Lower leg skin (tissue), 4 donors: ENCODE results near the gene ZNF480. TPM values are rescaled to one million over a fixed set of nuclear protein-coding genes. Genes with fewer than 3 reads are reported as not detected.
A peak's percentile ranks its signal among the peaks of the same experiment; 100 is the strongest.
"Not testable (repeated sequence)": the region's sequence is repeated elsewhere in the genome, so short reads cannot be mapped to it uniquely, and the experiment has no call there.

ENCODE experiments used
- DNase-seq, 2 donors: peaks; one replicate each; pipeline ENCODE4 v3.0.0-alpha.2; 2019; ENCODE audit warnings: low spot score in 2 of 2
- H3K4me3 ChIP-seq: fragments of 200-600 bp; sonication (generic); 2 replicates; pipeline ENCODE4 v1.5.1; 2017; ENCODE audit warnings: mild to moderate bottlenecking, low read depth; ENCODE audit not compliant: poor library complexity, severe bottlenecking
- POLR2A ChIP-seq, 2 donors: fragments of 450-650 bp; IDR thresholded peaks; one replicate each; pipeline ENCODE4 v1.6.1; 2016 to 2017; ENCODE audit warnings: antibody characterized with exemption in 2 of 2, mild to moderate bottlenecking in 1 of 2, moderate library complexity in 1 of 2
- WGBS, 2 donors: methylation state at CpG; one replicate each; pipeline ENCODE4 v1.1.5; 2018; 5-methylcytosine and 5-hydroxymethylcytosine counted together
- intact Hi-C: fragments of 100-400 bp; cut with DNase I; formaldehyde crosslinking; loops from one replicate; pipeline ENCODE4 v1.15.0; 2023; ENCODE audit warnings: low total_unique reads
- total RNA-seq, 4 donors: library from RNA; depleted of rRNA; stranded (reverse); fragments of >200 nt; gene quantifications; one replicate each; pipeline ENCODE4 v1.1.0, GENCODE V29; 2016
- TF ChIP-seq, protein P1 (sequence below), 3 donors: fragments of 450-650 bp; IDR thresholded peaks; one replicate each; pipeline ENCODE4 v1.5.1; 2016; ENCODE audit warnings: antibody characterized with exemption in 3 of 3, mild to moderate bottlenecking in 3 of 3, moderate library complexity in 2 of 3

Gene ZNF480
- total RNA-seq, 4 donors from 2014 or later, result 2.8 to 6.2 (median 5.7) TPM

DNA sequence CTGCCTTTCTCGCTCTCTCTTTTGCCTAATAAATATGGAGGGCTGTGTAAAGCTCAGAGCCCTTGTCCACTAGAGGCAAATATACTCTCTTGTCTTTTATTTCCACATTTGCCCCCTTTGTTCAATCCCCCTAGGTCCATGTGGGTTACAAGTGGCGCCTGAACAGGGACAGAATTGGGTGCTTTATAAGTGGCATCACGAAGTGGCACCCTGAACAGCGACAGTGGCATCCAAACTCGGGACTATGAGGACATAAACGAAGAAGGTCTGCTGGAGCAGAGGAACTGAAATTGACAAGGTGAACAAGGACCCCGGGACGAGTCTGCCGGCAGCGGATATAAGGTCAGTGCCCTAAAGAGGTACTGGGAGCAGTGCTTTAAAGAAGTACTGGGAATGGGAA is 34.8 kb downstream of the ZNF480 start:
- WGBS, 2 donors, result 90 to 95% methylated on average over 10 of the region's 10 CpGs
- no peak for DNase-seq
- H3K4me3 ChIP-seq, result no peak overlapping the region
- intact Hi-C loops, result no loop called here
- TF ChIP-seq POLR2A (IDR thresholded peaks at IDR 0.05), result no peak
- TF ChIP-seq, protein P1, sequence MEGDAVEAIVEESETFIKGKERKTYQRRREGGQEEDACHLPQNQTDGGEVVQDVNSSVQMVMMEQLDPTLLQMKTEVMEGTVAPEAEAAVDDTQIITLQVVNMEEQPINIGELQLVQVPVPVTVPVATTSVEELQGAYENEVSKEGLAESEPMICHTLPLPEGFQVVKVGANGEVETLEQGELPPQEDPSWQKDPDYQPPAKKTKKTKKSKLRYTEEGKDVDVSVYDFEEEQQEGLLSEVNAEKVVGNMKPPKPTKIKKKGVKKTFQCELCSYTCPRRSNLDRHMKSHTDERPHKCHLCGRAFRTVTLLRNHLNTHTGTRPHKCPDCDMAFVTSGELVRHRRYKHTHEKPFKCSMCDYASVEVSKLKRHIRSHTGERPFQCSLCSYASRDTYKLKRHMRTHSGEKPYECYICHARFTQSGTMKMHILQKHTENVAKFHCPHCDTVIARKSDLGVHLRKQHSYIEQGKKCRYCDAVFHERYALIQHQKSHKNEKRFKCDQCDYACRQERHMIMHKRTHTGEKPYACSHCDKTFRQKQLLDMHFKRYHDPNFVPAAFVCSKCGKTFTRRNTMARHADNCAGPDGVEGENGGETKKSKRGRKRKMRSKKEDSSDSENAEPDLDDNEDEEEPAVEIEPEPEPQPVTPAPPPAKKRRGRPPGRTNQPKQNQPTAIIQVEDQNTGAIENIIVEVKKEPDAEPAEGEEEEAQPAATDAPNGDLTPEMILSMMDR (IDR thresholded peaks at IDR 0.05), result no peak

DNA sequence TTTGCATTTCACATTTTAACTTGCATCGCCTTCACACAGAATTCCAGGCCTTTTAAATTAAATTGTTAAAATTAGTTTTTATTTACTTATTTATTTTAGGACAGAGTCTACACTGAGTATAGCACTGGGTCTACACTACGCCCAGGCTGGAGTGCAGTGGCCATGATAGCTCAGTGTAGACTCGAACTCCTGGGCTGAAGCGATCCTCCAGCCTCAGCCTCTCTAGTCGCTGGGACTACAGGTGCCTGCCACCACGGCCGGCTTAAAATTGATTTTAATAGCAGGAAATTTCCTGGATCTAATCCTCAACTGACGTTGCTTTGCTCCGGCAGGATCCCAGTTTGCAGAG is 38.8 kb downstream of the ZNF480 start:
- peak overlapping the region; percentile 46 for H3K4me3 ChIP-seq
- TF ChIP-seq POLR2A (IDR thresholded peaks at IDR 0.05), result no peak
- TF ChIP-seq, protein P1 (IDR thresholded peaks at IDR 0.05), result no peak
- 48 to 59% methylated on average over 9 of the region's 9 CpGs for whole genome bisulfite sequencing, 2 donors
- intact Hi-C loops, result no loop called here
- DNase-seq, result no peak

DNA sequence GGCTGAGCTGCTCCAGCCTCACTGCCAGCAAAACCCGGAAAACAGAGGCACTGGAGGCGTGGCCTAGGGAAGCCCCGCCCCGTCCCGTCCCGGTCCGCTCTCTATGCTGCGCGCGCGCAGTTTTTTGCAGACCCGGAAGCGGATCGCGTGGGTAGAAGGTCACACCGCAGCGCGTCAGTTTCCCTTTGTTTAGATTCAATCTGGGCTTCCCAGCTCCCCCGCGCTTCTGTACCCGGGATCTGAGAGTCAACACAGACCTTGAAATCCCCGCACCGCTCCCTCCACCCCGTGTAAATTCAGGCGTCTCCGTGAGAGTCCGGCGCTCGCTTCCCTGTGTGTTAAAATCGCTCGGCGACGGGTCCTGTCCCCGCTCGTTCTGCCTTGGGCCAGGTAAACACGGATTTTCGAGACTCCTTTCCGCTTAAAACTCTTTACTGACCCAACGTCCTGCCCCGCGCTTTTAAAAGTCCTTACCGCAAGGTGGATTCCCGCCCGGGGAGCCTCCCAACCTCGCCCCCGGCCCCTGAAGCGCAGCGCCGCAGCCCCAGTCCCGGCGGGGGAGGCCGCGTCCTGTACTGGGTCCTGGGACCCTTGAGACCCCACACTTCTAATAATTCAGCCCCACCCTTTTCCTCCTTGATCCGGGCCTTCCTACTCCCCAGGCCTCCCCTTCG is 39.3 kb downstream of the ZNF480 start, which contains the start of gene ZNF610:
Gene ZNF610, plus strand, starts transcription at position 127 of the 674 bp plus-strand sequence. CDS start 12,930 bp downstream, outside the sequence.
- 1 to 2% methylated on average over 53 to 55 of the region's 55 CpGs for WGBS, 2 donors

DNA sequence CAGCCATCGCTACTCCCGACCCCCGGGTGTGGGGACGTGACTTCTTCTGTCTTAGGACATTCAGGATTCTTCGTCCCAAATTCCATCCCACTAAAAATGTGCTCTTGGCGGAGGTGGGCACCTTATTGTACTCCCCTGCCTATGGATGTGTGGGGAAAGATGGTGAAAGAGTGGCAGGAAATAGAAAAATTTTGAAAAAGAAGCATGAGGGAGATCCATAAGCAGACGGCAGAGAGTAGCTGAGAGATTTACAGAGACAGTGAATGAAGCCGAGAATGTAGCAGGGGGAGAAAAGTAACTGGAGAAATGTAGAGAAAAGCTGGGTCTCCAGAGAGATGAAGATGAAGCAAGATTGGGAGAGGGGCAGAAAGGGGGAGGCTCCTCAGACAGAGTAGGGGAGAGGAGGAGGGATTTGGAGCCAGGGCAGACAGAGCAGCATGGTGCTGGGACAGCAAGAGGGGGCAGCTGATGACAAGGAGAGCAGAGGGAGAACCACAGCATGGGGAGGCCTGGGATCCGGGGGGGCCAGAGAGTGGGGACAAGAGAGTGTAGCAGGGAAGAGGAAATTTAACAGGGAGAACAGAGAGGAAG is 39.9 kb downstream of the ZNF480 start:
- no peak for DNase-seq
- intact Hi-C loops, result no loop called here

More for the DNA sequence above, 39.3 kb downstream of the ZNF480 start, which contains the start of gene ZNF610:
- peak; percentile 79 to 97 for DNase-seq
- intact Hi-C loops, result no loop called here
- H3K4me3 ChIP-seq, result peak within 1 kb of the TSS; percentile 46
- TF ChIP-seq, protein P1 (IDR thresholded peaks at IDR 0.05), result no peak
- TF ChIP-seq POLR2A (IDR thresholded peaks at IDR 0.05), result no peak

DNA sequence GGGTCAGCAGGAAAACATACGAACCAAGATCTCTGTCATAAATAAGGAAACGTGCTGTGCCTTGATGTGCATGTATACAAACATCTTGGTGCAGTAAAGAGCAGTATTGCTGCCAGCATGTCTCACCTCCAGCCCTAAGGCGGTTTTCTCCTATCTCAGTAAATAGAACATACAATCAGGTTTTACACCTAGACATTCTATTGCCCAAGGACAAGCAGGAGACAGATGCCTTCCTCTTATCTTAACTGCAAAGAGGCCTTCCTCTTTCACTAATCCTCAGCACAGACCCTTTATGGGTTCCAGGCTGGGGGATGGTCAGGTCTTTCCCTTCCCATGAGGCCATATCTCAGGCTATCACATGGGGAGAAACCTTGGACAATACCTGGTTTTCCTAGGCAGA is 42.1 kb downstream of the ZNF480 start:
- DNase-seq, H3K4me3 ChIP-seq, intact Hi-C loops: not testable (repeated sequence)
- 62 to 78% methylated on average over 3 of the region's 3 CpGs for WGBS, 2 donors

More for the DNA sequence above, 39.9 kb downstream of the ZNF480 start:
- peak overlapping the region; percentile 46 for H3K4me3 ChIP-seq
- no peak for TF ChIP-seq POLR2A (IDR thresholded peaks at IDR 0.05)
- TF ChIP-seq, protein P1 (IDR thresholded peaks at IDR 0.05), result no peak
- 4 to 7% methylated on average over 9 of the region's 9 CpGs for WGBS, 2 donors

DNA sequence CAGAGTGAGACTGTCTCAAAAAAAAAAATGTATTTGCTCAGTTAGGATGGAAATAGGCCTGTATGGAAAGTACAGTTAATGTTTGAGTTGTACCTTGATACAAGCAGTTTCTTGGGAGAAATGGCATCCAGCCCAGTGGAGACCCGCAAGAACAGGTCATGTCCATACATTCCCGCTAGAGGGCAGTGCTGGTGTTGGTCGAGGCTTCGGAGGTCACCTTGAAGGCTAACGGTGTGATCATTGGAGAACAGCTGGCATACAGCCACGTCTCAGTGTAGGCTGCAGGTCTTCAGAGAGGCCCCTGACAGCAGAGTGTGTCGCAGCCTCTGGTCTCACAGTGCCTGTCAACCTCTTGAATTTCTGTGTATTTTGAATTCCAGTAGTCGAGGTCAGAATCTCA is 46.6 kb downstream of the ZNF480 start:
- WGBS, 2 donors, result 21 to 23% methylated on average over 8 of the region's 8 CpGs
- no peak for TF ChIP-seq POLR2A (IDR thresholded peaks at IDR 0.05)
- DNase-seq, result no peak
- intact Hi-C loops, result no loop called here
- no peak overlapping the region for H3K4me3 ChIP-seq
